ENCODE data around the gene PAM16. TPM values are rescaled to one million over a fixed set of nuclear protein-coding genes. Genes with fewer than 3 reads are reported as not detected.
"Not testable (repeated sequence)": the region's sequence is repeated elsewhere in the genome, so short reads cannot be mapped to it uniquely, and the experiment has no call there.

Gene PAM16
- total and polyA plus RNA-seq, 2 of the 8 experiments (the other 6 are each of a cell fraction or from before 2014, with no cell fraction given), result 78.3 to 198 TPM

DNA sequence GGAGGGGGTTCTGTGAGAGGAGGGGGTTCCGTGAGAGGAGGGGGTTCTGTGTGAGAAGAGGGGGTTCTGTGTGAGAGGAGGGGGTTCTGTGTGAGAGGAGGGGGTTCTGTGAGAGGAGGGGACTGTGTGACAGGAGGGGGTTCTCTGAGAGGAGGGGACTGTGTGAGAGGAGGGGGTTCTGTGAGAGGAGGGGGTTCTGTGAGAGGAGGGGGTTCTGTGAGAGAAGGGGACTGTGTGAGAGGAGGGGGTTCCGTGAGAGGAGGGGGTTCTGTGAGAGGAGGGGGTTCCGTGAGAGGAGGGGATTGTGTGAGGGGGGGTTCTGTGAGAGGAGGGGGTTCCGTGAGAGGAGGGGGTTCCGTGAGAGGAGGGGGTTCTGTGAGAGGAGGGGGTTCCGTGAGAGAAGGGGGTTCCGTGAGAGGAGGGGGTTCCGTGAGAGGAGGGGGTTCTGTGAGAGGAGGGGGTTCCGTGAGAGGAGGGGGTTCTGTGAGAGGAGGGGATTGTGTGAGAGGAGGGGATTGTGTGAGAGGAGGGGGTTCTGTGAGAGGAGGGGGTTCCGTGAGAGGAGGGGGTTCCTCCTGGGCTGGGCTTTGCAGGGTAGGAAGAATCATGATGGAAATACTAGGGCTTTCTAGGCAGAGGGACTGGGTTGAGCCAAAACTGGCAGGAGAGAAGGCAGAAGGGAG lies 6.7 kb downstream of the PAM16 start:
- not testable (repeated sequence) for H3K4me3 ChIP-seq (ENCODE audit: extremely low read depth in 1 of 4, insufficient read depth in 2 of 4, low read depth in 3 of 4, low read length in 4 of 4); H2BK5ac ChIP-seq (ENCODE audit: low read depth, low read length); H3K18ac ChIP-seq (ENCODE audit: extremely low read depth, low read length); H3K23ac ChIP-seq (ENCODE audit: insufficient read length); DNase-seq (ENCODE audit: low read depth in 1 of 2, low spot score in 2 of 2); FAIRE-seq; H4K91ac ChIP-seq (replicated peaks; ENCODE audit: insufficient read length, low read length); H3K9ac ChIP-seq (replicated peaks in 1 of 4; ENCODE audit: extremely low read depth in 1 of 4, low read depth in 3 of 4, low read length in 3 of 4); H3K27ac ChIP-seq (ENCODE audit: low read depth, low read length); H2BK20ac ChIP-seq (ENCODE audit: low read length); H3K14ac ChIP-seq (ENCODE audit: insufficient read length); H2BK12ac ChIP-seq (ENCODE audit: low read depth, low read length); H3K4me1 ChIP-seq (replicated peaks in 1 of 4; ENCODE audit: control insufficient read depth in 3 of 4, insufficient read depth in 4 of 4, low read length in 3 of 4); H3K4ac ChIP-seq (replicated peaks; ENCODE audit: insufficient read length, low read depth, low read length); H3K4me2 ChIP-seq (ENCODE audit: insufficient read depth in 1 of 2, low read depth in 2 of 2, low read length in 2 of 2); H2AK5ac ChIP-seq (ENCODE audit: low read depth, low read length); H2AFZ ChIP-seq (ENCODE audit: low read length); H4K8ac ChIP-seq (ENCODE audit: extremely low read depth, insufficient read depth, low read length); H3K27me3 ChIP-seq (replicated peaks in 1 of 4; ENCODE audit: control insufficient read depth in 3 of 4, extremely low read depth in 1 of 4, insufficient read depth in 3 of 4, low read length in 3 of 4); H3K23me2 ChIP-seq (ENCODE audit: low read depth, low read length); H2BK120ac ChIP-seq (replicated peaks; ENCODE audit: low read depth, low read length); H3K56ac ChIP-seq (replicated peaks; ENCODE audit: insufficient read length, low read depth, low read length); H4K5ac ChIP-seq (ENCODE audit: insufficient read length, low read depth, low read length); H2BK15ac ChIP-seq (ENCODE audit: low read length); H3K9me3 ChIP-seq (ENCODE audit: insufficient read depth in 2 of 2, low read depth in 1 of 2, low read length in 1 of 2)
- peaks cover 16% of the 10 kb centered on the region for H3K79me1 ChIP-seq (ENCODE audit: low read depth, low read length)
- WGBS, 2 experiments (ENCODE audit: extremely low coverage in 1 of 2, insufficient coverage in 1 of 2, insufficient read length in 1 of 2, insufficient replicate concordance in 2 of 2, low coverage in 1 of 2, low lambda C conversion rate in 2 of 2, missing lambda C conversion rate in 1 of 2), result 92% methylated on average over 2 of the region's 10 CpGs; no CpG with 5 or more reads in 1 of the 2 experiments
- peaks cover 15 to 29% of the 10 kb centered on the region in 2 experiments for H4K20me1 ChIP-seq (replicated peaks in 1 of 2; ENCODE audit: control insufficient read depth in 1 of 2, insufficient read depth in 2 of 2, low read length in 2 of 2)
- ChIA-PET POLR2A (ENCODE audit: partially characterized antibody) (interaction anchor here (0.7 to 1.3 kb wide), 3 partner anchors 12 to 64 kb away, joined by 3 to 5 read pairs (median 3); no protein-coding TSS in a partner anchor), CTCF (ENCODE audit: partially characterized antibody) (interaction anchor here (1.0 to 12.6 kb wide), 3 partner anchors 9 to 59 kb away, joined by 3 to 159 read pairs (median 4); no protein-coding TSS in a partner anchor)
- peaks cover 2 to 29% (median 6%) of the 10 kb centered on the region in 4 experiments; a peak in 5 of 8 replicates for H3K36me3 ChIP-seq (ENCODE audit: control insufficient read depth in 2 of 4, insufficient read depth in 4 of 4, low read length in 3 of 4)
- TF ChIP-seq KDM1A (IDR thresholded peaks at IDR 0.05; ENCODE audit: borderline replicate concordance, low read length), result peak; percentile 20; the same call in 1 of the 2 replicates
- peaks cover 11 to 58% of the 10 kb centered on the region in 2 experiments for H3K79me2 ChIP-seq (ENCODE audit: control insufficient read depth in 1 of 2, insufficient read depth in 2 of 2, low read length in 2 of 2)
